HepG2 (cell line): ENCODE measurements around the gene POLR3F. TPM values are rescaled to one million over a fixed set of nuclear protein-coding genes. Genes with fewer than 3 reads are reported as not detected.
A peak's percentile ranks its signal among the peaks of the same experiment; 100 is the strongest.

Source experiments
- ATAC-seq: fragments of 200-7000 bp; cut with Tn5 transposase; 3 replicates; pipeline ENCODE4 v1.9.1; 2020; ENCODE audit warnings: mild to moderate bottlenecking, moderate library complexity
- BruUV-seq: library from RNA; stranded (reverse); fragments of 400-500 nt; replicated peaks from 2 replicates; lab custom pipeline; 2021; lab: Mats Ljungman, UMichigan
- CTCF ChIA-PET: fragments of 300-600 bp; formaldehyde crosslinking; extraction: SDS; loops from one replicate; lab custom pipeline; 2021; ENCODE audit warnings: low total read pairs, inconsistent platforms, low intra/inter-chr PET ratio; lab: Yijun Ruan, JAX
- POLR2A ChIA-PET: fragments of 350-600 bp; sonication (Branson Sonifier 250); formaldehyde crosslinking; loops from one replicate; lab custom pipeline; 2020; ENCODE audit warnings: antibody characterized with exemption, inconsistent platforms; lab: Yijun Ruan, JAX
- DNase-seq: peaks from one replicate; pipeline ENCODE4 v3.0.0-alpha.2; 2015; ENCODE audit warnings: low spot score
- FAIRE-seq: peaks from 3 replicates; lab custom pipeline; 2011; peaks lifted over from hg19 to GRCh38; lab: Jason Lieb, UNC
- H2AFZ ChIP-seq: one replicate; pipeline ENCODE4 v1.6.1; 2011; ENCODE audit warnings: low read length, inconsistent platforms
- H3K27ac ChIP-seq: fragments of 300-600 bp; 3 replicates; pipeline ENCODE4 v1.8.0; 2011; ENCODE audit warnings: mixed run types, mild to moderate bottlenecking, mixed read lengths, low read length, inconsistent platforms; ENCODE audit not compliant: insufficient read depth; ENCODE audit errors: extremely low read length
- H3K27me3 ChIP-seq, 2 experiments: fragments of 200-600 bp in 1 of 2; 2 replicates in 1 of 2; 3 replicates in 1 of 2; pipeline versions ENCODE4 v1.6.0 to v1.8.0; 2011; ENCODE audit warnings: low read length in 2 of 2, mild to moderate bottlenecking in 2 of 2, moderate library complexity in 2 of 2, inconsistent platforms in 1 of 2; ENCODE audit not compliant: insufficient read depth in 2 of 2, control insufficient read depth in 1 of 2
- H3K36me3 ChIP-seq, 2 experiments: fragments of 200-600 bp in 1 of 2; replicated peaks in 1 of 2; 2 replicates in 1 of 2; 3 replicates in 1 of 2; pipeline versions ENCODE4 v1.5.1 to v1.8.0; 2011; ENCODE audit warnings: low read length in 2 of 2, inconsistent platforms in 1 of 2; ENCODE audit not compliant: insufficient read depth in 2 of 2, control insufficient read depth in 1 of 2
- H3K4me1 ChIP-seq: 2 replicates; pipeline ENCODE4 v1.5.1; 2012; ENCODE audit warnings: low read length, inconsistent platforms; ENCODE audit not compliant: insufficient read depth
- H3K4me2 ChIP-seq: 2 replicates; pipeline ENCODE4 v1.6.0; 2011; ENCODE audit warnings: low read depth, low read length, inconsistent platforms
- H3K4me3 ChIP-seq, 3 experiments: fragments of 200-600 bp in 1 of 3; sonication (generic), shearing (Covaris generic) in 1 of 3; replicated peaks in 1 of 3; 2 replicates each; pipeline ENCODE4 v1.5.1; 2011 to 2016; ENCODE audit warnings: low read length in 3 of 3, inconsistent platforms in 2 of 3, low read depth in 2 of 3, mild to moderate bottlenecking in 2 of 3, control low read depth in 1 of 3, mixed read lengths in 1 of 3; ENCODE audit not compliant: insufficient read depth in 1 of 3
- H3K79me2 ChIP-seq: one replicate; pipeline ENCODE4 v1.6.1; 2011; ENCODE audit warnings: low read length, inconsistent platforms; ENCODE audit not compliant: insufficient read depth
- H3K9ac ChIP-seq: 2 replicates; pipeline ENCODE4 v1.6.0; 2011; ENCODE audit warnings: mild to moderate bottlenecking, low read depth, low read length, inconsistent platforms; ENCODE audit not compliant: insufficient read depth
- H3K9me3 ChIP-seq: 2 replicates; pipeline ENCODE4 v1.5.1; 2012; ENCODE audit warnings: mild to moderate bottlenecking, low read length
- H4K20me1 ChIP-seq: 2 replicates; pipeline ENCODE4 v1.6.0; 2011; ENCODE audit warnings: inconsistent platforms, mild to moderate bottlenecking, low read length, moderate library complexity; ENCODE audit not compliant: insufficient read depth
- ADNP ChIP-seq: sonication (generic); formaldehyde crosslinking; IDR thresholded peaks from 2 replicates; pipeline ENCODE4 v1.4.0; 2020; ENCODE audit warnings: missing genetic modification reagents
- ARNT ChIP-seq: fragments of 450-650 bp; IDR thresholded peaks from 2 replicates; pipeline ENCODE4 v1.6.1; 2017
- ELF3 ChIP-seq: IDR thresholded peaks from 2 replicates; pipeline ENCODE4 v1.6.1; 2016; ENCODE audit warnings: missing genetic modification reagents, missing compliant biosample characterization
- HMGA1 ChIP-seq: sonication (generic); formaldehyde crosslinking; conservative IDR thresholded peaks from 2 replicates; pipeline ENCODE4 v1.4.0; 2020; ENCODE audit warnings: missing genetic modification reagents
- MAF1 ChIP-seq: sonication (generic); formaldehyde crosslinking; IDR thresholded peaks from 2 replicates; pipeline ENCODE4 v1.5.0; 2020; ENCODE audit warnings: missing genetic modification reagents, borderline replicate concordance
- MLX ChIP-seq: IDR thresholded peaks from 2 replicates; pipeline ENCODE4 v1.6.1; 2016
- MTF2 ChIP-seq: sonication (generic); formaldehyde crosslinking; IDR thresholded peaks from 2 replicates; pipeline ENCODE4 v1.5.0; 2020; ENCODE audit warnings: missing genetic modification reagents, borderline replicate concordance
- RXRA ChIP-seq: sonication (generic); formaldehyde crosslinking; IDR thresholded peaks from 2 replicates; pipeline ENCODE4 v1.5.1; 2020; ENCODE audit warnings: missing genetic modification reagents
- ZFP1 ChIP-seq: IDR thresholded peaks from 2 replicates; pipeline ENCODE4 v1.6.1; 2016
- ZNF101 ChIP-seq: sonication (generic); formaldehyde crosslinking; IDR thresholded peaks from 2 replicates; pipeline ENCODE4 v1.4.0; 2020; ENCODE audit warnings: mild to moderate bottlenecking, low read depth, missing genetic modification reagents, borderline replicate concordance
- ZNF180 ChIP-seq: sonication (generic); formaldehyde crosslinking; IDR thresholded peaks from 2 replicates; pipeline ENCODE4 v1.4.0; 2020; ENCODE audit warnings: low read depth, missing genetic modification reagents, borderline replicate concordance
- ZNF362 ChIP-seq: sonication (generic); formaldehyde crosslinking; IDR thresholded peaks from 2 replicates; pipeline ENCODE4 v1.4.0; 2020; ENCODE audit warnings: missing genetic modification reagents, mild to moderate bottlenecking, borderline replicate concordance
- ZNF547 ChIP-seq: sonication (generic); formaldehyde crosslinking; IDR thresholded peaks from 2 replicates; pipeline ENCODE4 v1.5.1; 2020; ENCODE audit warnings: mild to moderate bottlenecking, missing genetic modification reagents
- ZNF891 ChIP-seq: sonication (generic); formaldehyde crosslinking; IDR thresholded peaks from 2 replicates; pipeline ENCODE4 v1.5.0; 2020; ENCODE audit warnings: mild to moderate bottlenecking, missing genetic modification reagents
- ZSCAN9 ChIP-seq: IDR thresholded peaks from 2 replicates; pipeline ENCODE4 v1.6.1; 2016; ENCODE audit warnings: borderline replicate concordance
- WGBS: methylation state at CpG from one replicate; pipeline ENCODE4 v1.1.6; 2017; ENCODE audit warnings: low lambda C conversion rate; 5-methylcytosine and 5-hydroxymethylcytosine counted together
- in situ Hi-C: cut with HindIII; loops from 2 replicates; pipeline ENCODE4 v1.10.0; 2017; ENCODE audit warnings: low pct_unique_long_range_greater_than_20kb; ENCODE audit not compliant: extremely low pct_ligation_motif_present
- intact Hi-C: fragments of 100-400 bp; cut with micrococcal nuclease; formaldehyde crosslinking; loops from one replicate; pipeline ENCODE4 v1.10.0; 2022; ENCODE audit not compliant: unreplicated experiment
- polyA plus RNA-seq, 8 experiments: library from polyadenylated mRNA; depleted of rRNA in 3 of 8; stranded (reverse) in 7 of 8; unstranded in 1 of 8; fragments of >200 nt; fragmentation: Illumina TruSeq in 4 of 8; extraction: Trizol in 4 of 8; gene quantifications; 2 replicates each; pipeline versions ENCODE4 v1.2.1 to v1.2.3, GENCODE V29; 2011 to 2016; ENCODE audit warnings: low read depth in 4 of 8, missing spikeins in 1 of 8, mixed read lengths in 1 of 8; ENCODE audit not compliant: insufficient read depth in 1 of 8
- total RNA-seq, 5 experiments: library from RNA; depleted of rRNA; stranded (reverse); fragments of >200 nt; fragmentation: Illumina TruSeq; extraction: Trizol; gene quantifications; 2 replicates each; pipeline ENCODE4 v1.2.3, GENCODE V29; 2016; ENCODE audit warnings: low read depth in 1 of 5
- TF ChIP-seq, protein P1 (sequence below): sonication (generic); formaldehyde crosslinking; IDR thresholded peaks from 2 replicates; pipeline ENCODE4 v1.5.0; 2020; ENCODE audit warnings: missing genetic modification reagents
- TF ChIP-seq, protein P2 (sequence below): sonication (generic); formaldehyde crosslinking; IDR thresholded peaks from 2 replicates; pipeline ENCODE4 v1.4.0; 2020; ENCODE audit warnings: mild to moderate bottlenecking, missing genetic modification reagents
- TF ChIP-seq, protein P3 (sequence below): sonication (generic); formaldehyde crosslinking; IDR thresholded peaks from 2 replicates; pipeline ENCODE4 v1.4.0; 2020; ENCODE audit warnings: missing genetic modification reagents

Gene POLR3F
- total and polyA plus RNA-seq, 2 of the 13 experiments (the other 11 are each of a cell fraction or from before 2014, with no cell fraction given) = 11.7 to 25.5 TPM

GRCh38 chr20:18507218-18508191, 40.3 kb downstream of the POLR3F start, which contains the start of gene SEC23B (continued):
- TF ChIP-seq, protein P1, sequence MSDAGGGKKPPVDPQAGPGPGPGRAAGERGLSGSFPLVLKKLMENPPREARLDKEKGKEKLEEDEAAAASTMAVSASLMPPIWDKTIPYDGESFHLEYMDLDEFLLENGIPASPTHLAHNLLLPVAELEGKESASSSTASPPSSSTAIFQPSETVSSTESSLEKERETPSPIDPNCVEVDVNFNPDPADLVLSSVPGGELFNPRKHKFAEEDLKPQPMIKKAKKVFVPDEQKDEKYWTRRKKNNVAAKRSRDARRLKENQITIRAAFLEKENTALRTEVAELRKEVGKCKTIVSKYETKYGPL (CRISPR knock-in tag) = no peak
- TF ChIP-seq MLX (CRISPR knock-in tag) (peak; percentile 51), MTF2 (CRISPR knock-in tag) (0 out of 2 replicates have a peak, but pooled peaks have one; percentile 17), ELF3 (CRISPR knock-in tag) (peak; percentile 90)
- TF ChIP-seq, protein P2, sequence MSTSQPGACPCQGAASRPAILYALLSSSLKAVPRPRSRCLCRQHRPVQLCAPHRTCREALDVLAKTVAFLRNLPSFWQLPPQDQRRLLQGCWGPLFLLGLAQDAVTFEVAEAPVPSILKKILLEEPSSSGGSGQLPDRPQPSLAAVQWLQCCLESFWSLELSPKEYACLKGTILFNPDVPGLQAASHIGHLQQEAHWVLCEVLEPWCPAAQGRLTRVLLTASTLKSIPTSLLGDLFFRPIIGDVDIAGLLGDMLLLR (CRISPR knock-in tag) = peak; percentile 29; the same call in 1 of the 2 replicates

DNA sequence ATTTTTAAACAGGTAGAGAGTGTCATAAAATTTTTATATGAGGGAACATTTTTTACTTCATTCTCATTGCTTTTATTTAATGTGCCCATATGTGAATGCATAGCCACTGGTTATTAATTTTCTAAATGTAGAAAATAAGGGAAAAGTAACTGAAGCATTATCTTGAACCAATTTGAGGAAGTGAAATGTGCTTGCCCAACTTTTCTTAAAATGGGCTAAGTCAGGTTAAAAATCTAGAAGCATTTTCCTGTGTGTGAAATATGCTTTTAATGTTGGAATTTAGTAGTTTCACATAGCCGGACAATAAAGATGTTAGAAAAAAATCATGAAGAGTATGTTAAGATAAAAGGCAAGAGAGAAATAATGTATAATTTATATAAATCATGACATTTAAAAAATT, 44.4 kb downstream of the POLR3F start:
- no peak for DNase-seq
- CTCF ChIA-PET = no interaction called here
- no peak overlapping the region for H3K4me2 ChIP-seq
- no peak overlapping the region for H3K27ac ChIP-seq
- H3K9ac ChIP-seq = no peak overlapping the region
- FAIRE-seq = no peak
- peaks cover 36% of the 10 kb centered on the region for H3K4me1 ChIP-seq
- in situ Hi-C loops = no loop called here
- no peaks in the 10 kb centered on the region for H4K20me1 ChIP-seq
- intact Hi-C loops = no loop called here
- POLR2A ChIA-PET = no interaction called here
- H3K9me3 ChIP-seq = no peaks in the 10 kb centered on the region
- H3K4me3 ChIP-seq = no peak overlapping the region
- no peak overlapping the region for H2AFZ ChIP-seq
- H3K79me2 ChIP-seq = peaks cover 22% of the 10 kb centered on the region
- BruUV-seq = no TSS peak
- H3K27me3 ChIP-seq = no peaks in the 10 kb centered on the region; a peak in 1 of 5 replicates
- H3K36me3 ChIP-seq = peaks cover 12 to 42% of the 10 kb centered on the region in 2 experiments
- ATAC-seq = no peak
- WGBS = 95% methylated on average over 1 of the region's 1 CpG
- TF ChIP-seq ZFP1 (CRISPR knock-in tag) = no peak
- TF ChIP-seq, protein P3, sequence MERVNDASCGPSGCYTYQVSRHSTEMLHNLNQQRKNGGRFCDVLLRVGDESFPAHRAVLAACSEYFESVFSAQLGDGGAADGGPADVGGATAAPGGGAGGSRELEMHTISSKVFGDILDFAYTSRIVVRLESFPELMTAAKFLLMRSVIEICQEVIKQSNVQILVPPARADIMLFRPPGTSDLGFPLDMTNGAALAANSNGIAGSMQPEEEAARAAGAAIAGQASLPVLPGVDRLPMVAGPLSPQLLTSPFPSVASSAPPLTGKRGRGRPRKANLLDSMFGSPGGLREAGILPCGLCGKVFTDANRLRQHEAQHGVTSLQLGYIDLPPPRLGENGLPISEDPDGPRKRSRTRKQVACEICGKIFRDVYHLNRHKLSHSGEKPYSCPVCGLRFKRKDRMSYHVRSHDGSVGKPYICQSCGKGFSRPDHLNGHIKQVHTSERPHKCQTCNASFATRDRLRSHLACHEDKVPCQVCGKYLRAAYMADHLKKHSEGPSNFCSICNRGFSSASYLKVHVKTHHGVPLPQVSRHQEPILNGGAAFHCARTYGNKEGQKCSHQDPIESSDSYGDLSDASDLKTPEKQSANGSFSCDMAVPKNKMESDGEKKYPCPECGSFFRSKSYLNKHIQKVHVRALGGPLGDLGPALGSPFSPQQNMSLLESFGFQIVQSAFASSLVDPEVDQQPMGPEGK (CRISPR knock-in tag) = no peak
- TF ChIP-seq ARNT = no peak
- TF ChIP-seq MAF1 (CRISPR knock-in tag) = no peak
- TF ChIP-seq RXRA (CRISPR knock-in tag) = no peak
- no peak for TF ChIP-seq ZNF547 (CRISPR knock-in tag)
- TF ChIP-seq ZSCAN9 (CRISPR knock-in tag) = no peak
- TF ChIP-seq ZNF101 = no peak
- TF ChIP-seq ZNF180 (CRISPR knock-in tag) = no peak
- no peak for TF ChIP-seq HMGA1 (CRISPR knock-in tag)
- no peak for TF ChIP-seq ADNP (CRISPR knock-in tag)
- no peak for TF ChIP-seq ZNF891 (CRISPR knock-in tag)
- TF ChIP-seq ZNF362 = no peak
